SK-N-SH (cell line): ENCODE measurements around the gene TAC4. TPM values are rescaled to one million over a fixed set of nuclear protein-coding genes. Genes with fewer than 3 reads are reported as not detected.
A peak's percentile ranks its signal among the peaks of the same experiment; 100 is the strongest.

Experiments used
- CTCF ChIA-PET: fragments of 300-600, 350-600 bp; formaldehyde crosslinking; extraction: SDS; loops from one replicate; lab custom pipeline; 2021; lab: Yijun Ruan, JAX
- POLR2A ChIA-PET: fragments of 350-600 bp; sonication (Branson Sonifier 250); formaldehyde crosslinking; extraction: SDS; loops from one replicate; lab custom pipeline; 2020; ENCODE audit warnings: antibody characterized with exemption, inconsistent platforms; lab: Yijun Ruan, JAX
- DNase-seq: peaks from one replicate; pipeline ENCODE4 v3.0.0; 2012
- H2AFZ ChIP-seq: fragments of 200-600 bp; sonication (generic); 2 replicates; pipeline ENCODE4 v1.8.1; 2016; ENCODE audit warnings: antibody characterized with exemption, mild to moderate bottlenecking, low read depth
- H3F3A ChIP-seq: fragments of 200-600 bp; sonication (generic); replicated peaks from 2 replicates; pipeline ENCODE3; 2016; ENCODE audit warnings: antibody characterized with exemption, mild to moderate bottlenecking; ENCODE audit not compliant: insufficient read depth
- H3K27ac ChIP-seq, 2 experiments: fragments of 200-500 bp in 1 of 2; fragments of 200-600 bp in 1 of 2; sonication (Bioruptor generic) in 1 of 2; sonication (generic), shearing (Covaris generic) in 1 of 2; 2 replicates each; pipeline versions ENCODE4 v1.5.1 to v1.6.1; 2014 to 2016; ENCODE audit warnings: low read depth in 2 of 2, inconsistent platforms in 1 of 2, low read length in 1 of 2, mild to moderate bottlenecking in 1 of 2, mixed read lengths in 1 of 2
- H3K27me3 ChIP-seq: fragments of 200-600 bp; sonication (generic), shearing (Covaris generic); 2 replicates; pipeline ENCODE4 v1.6.1; 2016; ENCODE audit warnings: mixed run types; ENCODE audit not compliant: insufficient read depth
- H3K36me3 ChIP-seq, 2 experiments: fragments of 200-500 bp in 1 of 2; fragments of 200-600 bp in 1 of 2; sonication (Bioruptor generic) in 1 of 2; sonication (generic) in 1 of 2; replicated peaks in 1 of 2; 2 replicates each; pipeline versions ENCODE3 to v1.5.1; 2014 to 2016; ENCODE audit warnings: low read length in 1 of 2, mild to moderate bottlenecking in 1 of 2; ENCODE audit not compliant: insufficient read depth in 2 of 2, control insufficient read depth in 1 of 2
- H3K4me1 ChIP-seq, 2 experiments: fragments of 200-500 bp in 1 of 2; fragments of 200-600 bp in 1 of 2; sonication (Bioruptor generic) in 1 of 2; sonication (generic), shearing (Covaris generic) in 1 of 2; 2 replicates each; pipeline versions ENCODE4 v1.5.1 to v1.6.1; 2014 to 2016; ENCODE audit warnings: low read depth in 1 of 2, low read length in 1 of 2, mixed run types in 1 of 2; ENCODE audit not compliant: insufficient read depth in 2 of 2, control insufficient read depth in 1 of 2
- H3K4me2 ChIP-seq: fragments of 200-600 bp; sonication (generic), shearing (Covaris generic); 2 replicates; pipeline ENCODE4 v1.6.1; 2017; ENCODE audit warnings: mixed run types
- H3K4me3 ChIP-seq, 2 experiments: fragments of 200-500 bp in 1 of 2; fragments of 200-600 bp in 1 of 2; sonication (Bioruptor generic) in 1 of 2; sonication (generic), shearing (Covaris generic) in 1 of 2; 2 replicates each; pipeline versions ENCODE4 v1.5.1 to v1.8.1; 2014 to 2016; ENCODE audit warnings: low read depth in 2 of 2, inconsistent platforms in 1 of 2, low read length in 1 of 2, mild to moderate bottlenecking in 1 of 2, mixed read lengths in 1 of 2, moderate library complexity in 1 of 2
- H3K79me2 ChIP-seq: fragments of 200-600 bp; sonication (generic); 2 replicates; pipeline ENCODE4 v1.8.1; 2017; ENCODE audit warnings: mild to moderate bottlenecking; ENCODE audit not compliant: insufficient read depth
- H3K9ac ChIP-seq: fragments of 200-600 bp; sonication (generic); 2 replicates; pipeline ENCODE4 v1.6.1; 2017; ENCODE audit warnings: mixed run types
- H3K9me2 ChIP-seq: fragments of 200-600 bp; sonication (generic); 2 replicates; pipeline ENCODE4 v1.6.1; 2017; ENCODE audit warnings: mixed run types
- H3K9me3 ChIP-seq: fragments of 200-600 bp; sonication (generic); 2 replicates; pipeline ENCODE4 v1.6.1; 2017; ENCODE audit warnings: mixed run types, mild to moderate bottlenecking, moderate library complexity
- H4K20me1 ChIP-seq: fragments of 200-600 bp; sonication (generic); 2 replicates; pipeline ENCODE4 v1.6.1; 2017; ENCODE audit warnings: mild to moderate bottlenecking, mixed run types; ENCODE audit not compliant: insufficient read depth
- EZH2phosphoT487 ChIP-seq: fragments of 200-600 bp; sonication (generic); IDR thresholded peaks from 2 replicates; pipeline ENCODE4 v1.6.1; 2017; ENCODE audit warnings: low read depth, mixed run types, mild to moderate bottlenecking, antibody characterized with exemption, moderate library complexity, borderline replicate concordance
- FOSL2 ChIP-seq: IDR thresholded peaks from 2 replicates; pipeline ENCODE4 v1.4.0; 2012; ENCODE audit warnings: low read depth, mild to moderate bottlenecking, moderate library complexity, borderline replicate concordance
- GATA2 ChIP-seq: sonication (generic); formaldehyde crosslinking; IDR thresholded peaks from 2 replicates; pipeline ENCODE4 v1.5.0; 2020; ENCODE audit warnings: mild to moderate bottlenecking, missing genetic modification reagents
- NFIC ChIP-seq: IDR thresholded peaks from 2 replicates; pipeline ENCODE4 v1.4.0; 2012; ENCODE audit warnings: borderline replicate concordance
- NRF1 ChIP-seq: IDR thresholded peaks from 2 replicates; pipeline ENCODE4 v1.6.1; 2012; ENCODE audit warnings: low read depth, mild to moderate bottlenecking, low read length
- RAD21 ChIP-seq: IDR thresholded peaks from 2 replicates; pipeline ENCODE4 v1.6.1; 2012; ENCODE audit warnings: mild to moderate bottlenecking, low read length
- RCOR1 ChIP-seq: fragments of 150-350 bp; IDR thresholded peaks from 2 replicates; pipeline ENCODE4 v1.6.1; 2017; ENCODE audit warnings: antibody characterized with exemption, low read length
- RFX5 ChIP-seq: IDR thresholded peaks from 2 replicates; pipeline ENCODE4 v1.6.1; 2012; ENCODE audit warnings: mild to moderate bottlenecking, improper control_type of control experiment, low read length
- RXRA ChIP-seq: IDR thresholded peaks from 2 replicates; pipeline ENCODE4 v1.4.0; 2012; ENCODE audit warnings: low read depth, mild to moderate bottlenecking, borderline replicate concordance
- SMC3 ChIP-seq: IDR thresholded peaks from 2 replicates; pipeline ENCODE4 v1.6.1; 2012; ENCODE audit warnings: low read depth, low read length, improper control_type of control experiment
- TAF1 ChIP-seq: IDR thresholded peaks from 2 replicates; pipeline ENCODE4 v1.6.1; 2012; ENCODE audit warnings: low read depth, mild to moderate bottlenecking, low read length, moderate library complexity, borderline replicate concordance
- TCF12 ChIP-seq: IDR thresholded peaks from 2 replicates; pipeline ENCODE4 v1.4.0; 2012
- WGBS: methylation state at CpG from one replicate; pipeline ENCODE4 v1.1.6; 2017; ENCODE audit warnings: low lambda C conversion rate; 5-methylcytosine and 5-hydroxymethylcytosine counted together
- polyA plus RNA-seq, 3 experiments: library from polyadenylated mRNA; depleted of rRNA; stranded (reverse); fragments of >200 nt; gene quantifications; 2 replicates each; pipeline ENCODE4 v1.2.3, GENCODE V29; 2012
- TF ChIP-seq, protein P1 (sequence below): IDR thresholded peaks from 2 replicates; pipeline ENCODE4 v1.6.1; 2012; ENCODE audit warnings: mild to moderate bottlenecking, low read depth, low read length, moderate library complexity
- TF ChIP-seq, protein P2 (sequence below): IDR thresholded peaks from 2 replicates; pipeline ENCODE4 v1.4.0; 2012; ENCODE audit warnings: low read depth, borderline replicate concordance
- TF ChIP-seq, protein P3 (sequence below): IDR thresholded peaks from 2 replicates; pipeline ENCODE4; 2012
- TF ChIP-seq, protein P4 (sequence below): fragments of 150-350 bp; IDR thresholded peaks from 2 replicates; pipeline ENCODE4 v1.6.1; 2016; ENCODE audit warnings: mild to moderate bottlenecking, low read depth, low read length

TAC4 gene
- polyA plus RNA-seq, 1 of the 3 experiments (the other 2 are of a cell fraction), result not detected

DNA sequence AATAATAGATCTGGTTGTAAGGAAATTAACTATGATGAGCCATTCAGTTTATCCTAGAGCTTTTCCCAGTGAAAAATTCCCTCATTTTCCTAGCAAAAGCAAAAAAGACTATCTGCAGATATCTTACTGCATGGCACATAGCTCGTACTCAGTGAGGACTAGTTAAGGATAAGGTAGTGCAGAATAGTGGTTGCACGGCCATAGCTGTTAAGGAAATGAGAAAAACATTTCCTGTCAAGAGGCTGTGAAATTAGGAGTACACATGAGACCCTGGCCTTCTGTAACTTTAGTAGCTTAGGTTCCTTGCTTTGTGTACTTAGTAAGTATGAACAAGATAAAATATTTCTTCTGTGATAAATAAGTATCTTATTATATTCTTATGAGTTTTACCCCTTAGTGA lies 49.1 kb downstream of the TAC4 start (continued):
- TF ChIP-seq, protein P1, sequence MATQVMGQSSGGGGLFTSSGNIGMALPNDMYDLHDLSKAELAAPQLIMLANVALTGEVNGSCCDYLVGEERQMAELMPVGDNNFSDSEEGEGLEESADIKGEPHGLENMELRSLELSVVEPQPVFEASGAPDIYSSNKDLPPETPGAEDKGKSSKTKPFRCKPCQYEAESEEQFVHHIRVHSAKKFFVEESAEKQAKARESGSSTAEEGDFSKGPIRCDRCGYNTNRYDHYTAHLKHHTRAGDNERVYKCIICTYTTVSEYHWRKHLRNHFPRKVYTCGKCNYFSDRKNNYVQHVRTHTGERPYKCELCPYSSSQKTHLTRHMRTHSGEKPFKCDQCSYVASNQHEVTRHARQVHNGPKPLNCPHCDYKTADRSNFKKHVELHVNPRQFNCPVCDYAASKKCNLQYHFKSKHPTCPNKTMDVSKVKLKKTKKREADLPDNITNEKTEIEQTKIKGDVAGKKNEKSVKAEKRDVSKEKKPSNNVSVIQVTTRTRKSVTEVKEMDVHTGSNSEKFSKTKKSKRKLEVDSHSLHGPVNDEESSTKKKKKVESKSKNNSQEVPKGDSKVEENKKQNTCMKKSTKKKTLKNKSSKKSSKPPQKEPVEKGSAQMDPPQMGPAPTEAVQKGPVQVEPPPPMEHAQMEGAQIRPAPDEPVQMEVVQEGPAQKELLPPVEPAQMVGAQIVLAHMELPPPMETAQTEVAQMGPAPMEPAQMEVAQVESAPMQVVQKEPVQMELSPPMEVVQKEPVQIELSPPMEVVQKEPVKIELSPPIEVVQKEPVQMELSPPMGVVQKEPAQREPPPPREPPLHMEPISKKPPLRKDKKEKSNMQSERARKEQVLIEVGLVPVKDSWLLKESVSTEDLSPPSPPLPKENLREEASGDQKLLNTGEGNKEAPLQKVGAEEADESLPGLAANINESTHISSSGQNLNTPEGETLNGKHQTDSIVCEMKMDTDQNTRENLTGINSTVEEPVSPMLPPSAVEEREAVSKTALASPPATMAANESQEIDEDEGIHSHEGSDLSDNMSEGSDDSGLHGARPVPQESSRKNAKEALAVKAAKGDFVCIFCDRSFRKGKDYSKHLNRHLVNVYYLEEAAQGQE, result no peak
- TF ChIP-seq RCOR1, result no peak
- no peak for TF ChIP-seq GATA2 (CRISPR knock-in tag)

DNA sequence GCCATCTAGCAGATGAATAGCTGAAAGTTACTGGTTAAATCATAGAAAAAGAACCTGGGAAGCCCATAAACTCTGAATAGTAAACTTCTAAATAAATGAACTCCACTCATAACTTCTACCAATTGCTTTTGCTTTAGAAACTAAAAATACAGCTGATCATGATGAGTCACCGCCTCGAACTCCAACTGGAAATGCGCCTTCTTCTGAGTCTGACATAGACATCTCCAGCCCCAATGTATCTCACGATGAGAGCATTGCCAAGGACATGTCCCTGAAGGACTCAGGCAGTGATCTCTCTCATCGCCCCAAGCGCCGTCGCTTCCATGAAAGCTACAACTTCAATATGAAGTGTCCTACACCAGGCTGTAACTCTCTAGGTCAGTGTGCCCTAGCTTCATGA lies 49.7 kb downstream of the TAC4 start:
- Histone ChIP-seq H3K79me2 (peaks cover 97% of the 10 kb centered on the region), H3K27ac (peak overlapping the region in 1 of 2 experiments; percentile 0; a peak in 1 of 4 replicates), H3K36me3 (peaks cover 58 to 89% of the 10 kb centered on the region in 2 experiments), H3K4me1 (no peaks in the 10 kb centered on the region), H3K4me2 (no peak overlapping the region), H3K4me3 (no peak overlapping the region), H4K20me1 (peaks cover 45% of the 10 kb centered on the region), H3K9me2 (no peaks in the 10 kb centered on the region), H3K9ac (no peak overlapping the region), H2AFZ (no peak overlapping the region), H3K27me3 (no peaks in the 10 kb centered on the region), H3K9me3 (no peaks in the 10 kb centered on the region), H3F3A (no peaks in the 10 kb centered on the region)
- WGBS, result 94% methylated on average over 8 of the region's 8 CpGs
- no peak for DNase-seq
- CTCF ChIA-PET, result interaction anchor here (0.9 to 1.2 kb wide), 5 partner anchors 62 to 231 kb away, joined by 3 to 5 read pairs (median 4); no protein-coding TSS in a partner anchor
- POLR2A ChIA-PET, result interaction anchor here (1.1 kb wide), 1 partner anchor 34 kb away, joined by 4 read pairs; the partner anchor contains the start of gene FAM117A
- TF ChIP-seq RCOR1 (no peak), FOSL2 (peak; percentile 31; the same call in 1 of the 2 replicates)

DNA sequence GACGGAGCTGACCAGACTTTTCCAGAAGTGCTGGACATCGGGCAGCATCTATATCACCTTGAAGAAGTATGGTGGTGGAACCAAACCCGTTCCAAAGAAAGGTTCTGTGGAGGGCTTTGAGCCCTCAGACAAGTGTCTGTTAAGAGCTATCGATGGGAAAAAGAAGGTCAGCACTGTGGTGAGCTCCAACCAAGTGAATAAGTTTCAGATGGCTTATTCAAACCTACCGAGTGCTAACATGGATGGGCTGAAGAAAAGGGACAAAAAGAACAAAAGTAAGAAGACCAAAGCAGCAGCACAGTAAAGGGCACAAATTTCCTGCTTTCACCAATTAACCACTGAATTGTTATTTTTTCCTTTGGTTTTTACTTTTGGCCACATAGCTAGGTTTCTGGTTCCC lies 52.5 kb downstream of the TAC4 start:
- no peaks in the 10 kb centered on the region for H3K9me3 ChIP-seq
- H3K27me3 ChIP-seq, result no peaks in the 10 kb centered on the region
- WGBS, result 74% methylated on average over 5 of the region's 5 CpGs
- no peak overlapping the region for H2AFZ ChIP-seq
- peaks cover 70 to 89% of the 10 kb centered on the region in 2 experiments for H3K36me3 ChIP-seq
- H3K4me2 ChIP-seq, result no peak overlapping the region
- DNase-seq, result no peak
- peaks cover 97% of the 10 kb centered on the region for H3K79me2 ChIP-seq
- peaks cover 57% of the 10 kb centered on the region for H4K20me1 ChIP-seq
- peaks cover 0 to 6% of the 10 kb centered on the region in 2 experiments; a peak in 2 of 4 replicates for H3K4me1 ChIP-seq
- H3F3A ChIP-seq, result no peaks in the 10 kb centered on the region
- H3K27ac ChIP-seq, result no peak overlapping the region
- CTCF ChIA-PET, result interaction anchor here (0.7 to 0.8 kb wide), 3 partner anchors 13 to 367 kb away, joined by 3 read pairs; no protein-coding TSS in a partner anchor
- no peak overlapping the region for H3K4me3 ChIP-seq
- no peaks in the 10 kb centered on the region for H3K9me2 ChIP-seq
- POLR2A ChIA-PET, result interaction anchor here (0.6 kb wide), 1 partner anchor 115 kb away, joined by 4 read pairs; no protein-coding TSS in a partner anchor
- H3K9ac ChIP-seq, result no peak overlapping the region
- TF ChIP-seq RXRA (no peak), NFIC (no peak), RAD21 (no peak), TAF1 (no peak), FOSL2 (no peak), TCF12 (no peak), SMC3 (no peak), NRF1 (no peak), RFX5 (no peak), EZH2phosphoT487 (no peak)
- TF ChIP-seq, protein P2, sequence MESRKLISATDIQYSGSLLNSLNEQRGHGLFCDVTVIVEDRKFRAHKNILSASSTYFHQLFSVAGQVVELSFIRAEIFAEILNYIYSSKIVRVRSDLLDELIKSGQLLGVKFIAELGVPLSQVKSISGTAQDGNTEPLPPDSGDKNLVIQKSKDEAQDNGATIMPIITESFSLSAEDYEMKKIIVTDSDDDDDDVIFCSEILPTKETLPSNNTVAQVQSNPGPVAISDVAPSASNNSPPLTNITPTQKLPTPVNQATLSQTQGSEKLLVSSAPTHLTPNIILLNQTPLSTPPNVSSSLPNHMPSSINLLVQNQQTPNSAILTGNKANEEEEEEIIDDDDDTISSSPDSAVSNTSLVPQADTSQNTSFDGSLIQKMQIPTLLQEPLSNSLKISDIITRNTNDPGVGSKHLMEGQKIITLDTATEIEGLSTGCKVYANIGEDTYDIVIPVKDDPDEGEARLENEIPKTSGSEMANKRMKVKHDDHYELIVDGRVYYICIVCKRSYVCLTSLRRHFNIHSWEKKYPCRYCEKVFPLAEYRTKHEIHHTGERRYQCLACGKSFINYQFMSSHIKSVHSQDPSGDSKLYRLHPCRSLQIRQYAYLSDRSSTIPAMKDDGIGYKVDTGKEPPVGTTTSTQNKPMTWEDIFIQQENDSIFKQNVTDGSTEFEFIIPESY, result no peak
- TF ChIP-seq, protein P3, sequence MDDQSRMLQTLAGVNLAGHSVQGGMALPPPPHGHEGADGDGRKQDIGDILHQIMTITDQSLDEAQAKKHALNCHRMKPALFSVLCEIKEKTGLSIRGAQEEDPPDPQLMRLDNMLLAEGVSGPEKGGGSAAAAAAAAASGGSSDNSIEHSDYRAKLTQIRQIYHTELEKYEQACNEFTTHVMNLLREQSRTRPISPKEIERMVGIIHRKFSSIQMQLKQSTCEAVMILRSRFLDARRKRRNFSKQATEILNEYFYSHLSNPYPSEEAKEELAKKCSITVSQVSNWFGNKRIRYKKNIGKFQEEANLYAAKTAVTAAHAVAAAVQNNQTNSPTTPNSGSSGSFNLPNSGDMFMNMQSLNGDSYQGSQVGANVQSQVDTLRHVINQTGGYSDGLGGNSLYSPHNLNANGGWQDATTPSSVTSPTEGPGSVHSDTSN, result no peak
- TF ChIP-seq, protein P4, sequence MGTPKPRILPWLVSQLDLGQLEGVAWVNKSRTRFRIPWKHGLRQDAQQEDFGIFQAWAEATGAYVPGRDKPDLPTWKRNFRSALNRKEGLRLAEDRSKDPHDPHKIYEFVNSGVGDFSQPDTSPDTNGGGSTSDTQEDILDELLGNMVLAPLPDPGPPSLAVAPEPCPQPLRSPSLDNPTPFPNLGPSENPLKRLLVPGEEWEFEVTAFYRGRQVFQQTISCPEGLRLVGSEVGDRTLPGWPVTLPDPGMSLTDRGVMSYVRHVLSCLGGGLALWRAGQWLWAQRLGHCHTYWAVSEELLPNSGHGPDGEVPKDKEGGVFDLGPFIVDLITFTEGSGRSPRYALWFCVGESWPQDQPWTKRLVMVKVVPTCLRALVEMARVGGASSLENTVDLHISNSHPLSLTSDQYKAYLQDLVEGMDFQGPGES, result no peak
